ENCODE data around the gene ZNF217.

GRCh38 chr20:53565254-53565653 is 28.4 kb downstream of the ZNF217 start:
- TF ChIP-seq CTCF (IDR thresholded peaks at IDR 0.05; ENCODE audit: insufficient read depth, low read length, poor library complexity, severe bottlenecking) = no peak
- TF ChIP-seq EZH2phosphoT487 (conservative IDR thresholded peaks at IDR 0.05; ENCODE audit: low read length) = no peak
